ENCODE data around the gene RELA.

Gene RELA

GRCh38 chr11:65649656-65650546, 12.8 kb downstream of the RELA start:
- no peak for DNase-seq (ENCODE audit: low spot score)
- TF ChIP-seq CTCF (IDR thresholded peaks at IDR 0.05; ENCODE audit: extremely low read depth, missing control alignments), result no peak

GRCh38 chr11:65648997-65649493, 13.7 kb downstream of the RELA start:
- DNase-seq (ENCODE audit: low spot score), result no peak
- no peak for TF ChIP-seq CTCF (IDR thresholded peaks at IDR 0.05; ENCODE audit: extremely low read depth, missing control alignments)

- no peak for TF ChIP-seq CTCF (IDR thresholded peaks at IDR 0.05; ENCODE audit: extremely low read depth, missing control alignments)
- no peak for DNase-seq (ENCODE audit: low spot score)
Observed at GRCh38 chr11:65646958-65647701, 15.6 kb downstream of the RELA start.

DNA sequence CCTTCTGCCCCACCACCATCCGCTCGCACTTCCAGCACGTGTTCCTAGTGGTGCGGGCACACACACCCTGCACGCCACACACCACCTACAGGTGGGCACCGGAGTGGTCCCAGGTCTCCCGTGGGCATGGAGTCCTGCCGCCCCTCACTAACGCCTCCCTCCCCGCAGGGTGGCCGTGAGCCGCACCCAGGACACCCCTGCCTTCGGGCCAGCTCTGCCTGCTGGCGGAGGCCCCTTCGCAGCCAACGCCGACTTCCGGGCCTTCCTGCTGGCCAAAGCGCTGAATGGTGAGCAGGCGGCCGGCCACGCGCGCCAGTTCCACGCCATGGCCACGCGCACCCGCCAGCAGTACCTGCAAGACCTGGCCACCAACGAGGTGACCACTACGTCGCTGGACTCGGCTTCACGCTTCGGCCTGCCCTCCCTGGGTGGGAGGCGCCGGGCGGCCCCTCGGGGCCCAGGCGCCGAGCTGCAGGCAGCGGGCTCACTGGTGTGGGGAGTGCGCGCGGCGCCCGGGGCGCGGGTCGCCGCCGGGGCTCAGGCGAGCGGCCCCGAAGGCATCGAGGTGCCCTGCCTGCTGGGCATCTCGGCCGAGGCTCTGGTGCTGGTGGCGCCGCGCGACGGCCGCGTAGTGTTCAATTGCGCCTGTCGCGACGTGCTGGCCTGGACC, 16.3 kb downstream of the RELA start:
- DNase-seq (ENCODE audit: low spot score), result no peak
- TF ChIP-seq CTCF (IDR thresholded peaks at IDR 0.05; ENCODE audit: extremely low read depth, missing control alignments), result no peak

GRCh38 chr11:65645710-65646109, 17.0 kb downstream of the RELA start:
- no peak for TF ChIP-seq CTCF (IDR thresholded peaks at IDR 0.05; ENCODE audit: extremely low read depth, missing control alignments)
- DNase-seq (ENCODE audit: low spot score), result no peak

GRCh38 chr11:65644837-65645236, 17.9 kb downstream of the RELA start:
- no peak for DNase-seq (ENCODE audit: low spot score)
- no peak for TF ChIP-seq CTCF (IDR thresholded peaks at IDR 0.05; ENCODE audit: extremely low read depth, missing control alignments)
